Uterus (tissue), 4 donors: ENCODE results near the gene INO80. TPM values are rescaled to one million over a fixed set of nuclear protein-coding genes. Genes with fewer than 3 reads are reported as not detected.
A peak's percentile ranks its signal among the peaks of the same experiment; 100 is the strongest.

Source experiments
- DNase-seq, 2 donors: peaks; one replicate each; pipeline ENCODE4 v3.0.0-alpha.2; 2019 to 2020
- H3K27ac ChIP-seq, 2 donors: fragments of 200-600 bp; sonication (generic); 1 replicate in 1 of 2; 2 replicates in 1 of 2; pipeline ENCODE4 v1.5.1; 2016 to 2018
- H3K27me3 ChIP-seq, 2 donors: fragments of 200-600 bp; sonication (generic); one replicate each; pipeline ENCODE4 v1.5.1; 2018 to 2019; ENCODE audit warnings: control low read depth in 1 of 2
- H3K36me3 ChIP-seq, 2 donors: fragments of 200-600 bp; sonication (generic); one replicate each; pipeline ENCODE4 v1.5.1; 2019; ENCODE audit warnings: control low read depth in 1 of 2
- H3K4me1 ChIP-seq, 2 donors: fragments of 200-600 bp; sonication (generic); one replicate each; pipeline ENCODE4 v1.5.1; 2018 to 2019; ENCODE audit warnings: control low read depth in 1 of 2
- H3K4me3 ChIP-seq, 2 donors: fragments of 200-600 bp; sonication (generic); 1 replicate in 1 of 2; 2 replicates in 1 of 2; pipeline ENCODE4 v1.5.1; 2018 to 2019; ENCODE audit warnings: mild to moderate bottlenecking in 1 of 2
- H3K9me3 ChIP-seq, 2 donors: fragments of 200-600 bp; sonication (generic); one replicate each; pipeline ENCODE4 v1.5.1; 2019; ENCODE audit warnings: control low read depth in 1 of 2
- POLR2A ChIP-seq, 2 donors: fragments of 450-650 bp; IDR thresholded peaks; one replicate each; pipeline ENCODE4 v1.6.1; 2016; ENCODE audit warnings: antibody characterized with exemption in 2 of 2, mild to moderate bottlenecking in 1 of 2, moderate library complexity in 1 of 2
- intact Hi-C: fragments of 100-400 bp; cut with DNase I; formaldehyde crosslinking; loops from one replicate; pipeline ENCODE4 v1.15.1; 2023; ENCODE audit warnings: low total_unique reads
- total RNA-seq, 4 donors: library from RNA; depleted of rRNA in 3 of 4; stranded (reverse); fragments of >200 nt in 3 of 4; gene quantifications; one replicate each; pipeline versions ENCODE4 v1.1.0 to v1.2.4, GENCODE V29; 2014 to 2023
- TF ChIP-seq, protein P1 (sequence below), 4 experiments: fragments of 200-600 bp in 2 of 4; fragments of 450-650 bp in 2 of 4; sonication (generic) in 2 of 4; IDR thresholded peaks; one replicate each; pipeline ENCODE4 v1.5.1; 2016 to 2019; ENCODE audit warnings: antibody characterized with exemption in 4 of 4, mild to moderate bottlenecking in 2 of 4, moderate library complexity in 1 of 4
- donor health status: DM: yes; HTN: yes; CAD: no.

The INO80 gene
- total RNA-seq, 4 donors from 2014 or later = 28.7 to 33.3 (median 30.2) TPM

DNA sequence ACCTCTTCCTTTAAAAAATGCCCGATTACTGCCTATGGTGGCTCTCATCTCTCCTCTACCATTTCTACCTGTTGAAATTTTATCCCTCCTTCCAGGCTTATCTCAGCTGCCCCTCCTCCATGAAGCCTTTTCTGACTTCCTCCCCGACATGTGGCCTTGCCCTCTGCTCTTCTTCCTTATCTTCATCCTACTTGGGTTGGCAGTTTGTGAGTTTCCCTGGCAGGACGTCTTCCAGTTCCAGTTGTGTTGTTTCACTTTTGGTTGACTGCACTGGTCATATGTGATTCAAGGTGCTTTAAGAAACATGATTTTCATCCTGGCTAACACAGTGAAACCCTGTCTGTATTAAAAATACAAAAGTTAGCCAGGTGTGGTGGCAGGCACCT is 182.6 kb downstream of the INO80 start:
- Histone ChIP-seq H3K27ac (no peak overlapping the region), H3K36me3 (no peaks in the 10 kb centered on the region), H3K27me3 (peaks cover 21 to 30% of the 10 kb centered on the region in 2 donors), H3K4me1 (peaks cover 0 to 28% of the 10 kb centered on the region in 2 donors), H3K4me3 (no peak overlapping the region), H3K9me3 (no peaks in the 10 kb centered on the region)
- intact Hi-C loops = no loop called here
- no peak for TF ChIP-seq POLR2A (IDR thresholded peaks at IDR 0.05)
- TF ChIP-seq, protein P1, sequence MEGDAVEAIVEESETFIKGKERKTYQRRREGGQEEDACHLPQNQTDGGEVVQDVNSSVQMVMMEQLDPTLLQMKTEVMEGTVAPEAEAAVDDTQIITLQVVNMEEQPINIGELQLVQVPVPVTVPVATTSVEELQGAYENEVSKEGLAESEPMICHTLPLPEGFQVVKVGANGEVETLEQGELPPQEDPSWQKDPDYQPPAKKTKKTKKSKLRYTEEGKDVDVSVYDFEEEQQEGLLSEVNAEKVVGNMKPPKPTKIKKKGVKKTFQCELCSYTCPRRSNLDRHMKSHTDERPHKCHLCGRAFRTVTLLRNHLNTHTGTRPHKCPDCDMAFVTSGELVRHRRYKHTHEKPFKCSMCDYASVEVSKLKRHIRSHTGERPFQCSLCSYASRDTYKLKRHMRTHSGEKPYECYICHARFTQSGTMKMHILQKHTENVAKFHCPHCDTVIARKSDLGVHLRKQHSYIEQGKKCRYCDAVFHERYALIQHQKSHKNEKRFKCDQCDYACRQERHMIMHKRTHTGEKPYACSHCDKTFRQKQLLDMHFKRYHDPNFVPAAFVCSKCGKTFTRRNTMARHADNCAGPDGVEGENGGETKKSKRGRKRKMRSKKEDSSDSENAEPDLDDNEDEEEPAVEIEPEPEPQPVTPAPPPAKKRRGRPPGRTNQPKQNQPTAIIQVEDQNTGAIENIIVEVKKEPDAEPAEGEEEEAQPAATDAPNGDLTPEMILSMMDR (IDR thresholded peaks at IDR 0.05) = no peak
- DNase-seq = no peak

GRCh38 chr15:40932649-40933516 is 183.2 kb downstream of the INO80 start:
- no peak for DNase-seq
- Histone ChIP-seq H3K36me3 (no peaks in the 10 kb centered on the region), H3K27me3 (peaks cover 21 to 35% of the 10 kb centered on the region in 2 donors), H3K4me3 (no peak overlapping the region), H3K9me3 (no peaks in the 10 kb centered on the region), H3K27ac (peak overlapping the region in 1 of 2 donors; percentile 56), H3K4me1 (peaks cover 0 to 34% of the 10 kb centered on the region in 2 donors)
- TF ChIP-seq POLR2A (IDR thresholded peaks at IDR 0.05) = no peak
- TF ChIP-seq, protein P1 (IDR thresholded peaks at IDR 0.05) = no peak
- intact Hi-C loops = no loop called here

DNA sequence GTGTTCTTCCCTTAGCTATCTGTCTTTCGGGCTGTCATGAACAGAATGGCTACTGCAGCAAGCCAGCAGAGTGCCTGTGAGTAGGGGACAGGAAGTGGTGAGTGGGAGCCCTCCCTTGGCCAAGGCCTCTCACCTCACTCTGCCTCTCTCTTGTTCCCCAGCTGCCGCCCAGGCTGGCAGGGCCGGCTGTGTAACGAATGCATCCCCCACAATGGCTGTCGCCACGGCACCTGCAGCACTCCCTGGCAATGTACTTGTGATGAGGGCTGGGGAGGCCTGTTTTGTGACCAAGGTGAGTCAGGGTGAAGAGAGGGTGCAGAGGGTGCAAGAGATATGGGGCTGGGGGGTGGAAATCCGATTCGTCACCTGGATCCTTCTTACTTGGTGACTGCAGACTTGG is 183.9 kb downstream of the INO80 start:
- Histone ChIP-seq H3K27ac (peak overlapping the region in 1 of 2 donors; percentile 56), H3K36me3 (no peaks in the 10 kb centered on the region), H3K9me3 (no peaks in the 10 kb centered on the region), H3K4me1 (peaks cover 0 to 35% of the 10 kb centered on the region in 2 donors), H3K4me3 (peak overlapping the region in 1 of 2 donors; percentile 41), H3K27me3 (peaks cover 21 to 37% of the 10 kb centered on the region in 2 donors)
- DNase-seq = no peak
- no peak for TF ChIP-seq POLR2A (IDR thresholded peaks at IDR 0.05)
- TF ChIP-seq, protein P1 (IDR thresholded peaks at IDR 0.05) = no peak
- intact Hi-C loops = no loop called here

DNA sequence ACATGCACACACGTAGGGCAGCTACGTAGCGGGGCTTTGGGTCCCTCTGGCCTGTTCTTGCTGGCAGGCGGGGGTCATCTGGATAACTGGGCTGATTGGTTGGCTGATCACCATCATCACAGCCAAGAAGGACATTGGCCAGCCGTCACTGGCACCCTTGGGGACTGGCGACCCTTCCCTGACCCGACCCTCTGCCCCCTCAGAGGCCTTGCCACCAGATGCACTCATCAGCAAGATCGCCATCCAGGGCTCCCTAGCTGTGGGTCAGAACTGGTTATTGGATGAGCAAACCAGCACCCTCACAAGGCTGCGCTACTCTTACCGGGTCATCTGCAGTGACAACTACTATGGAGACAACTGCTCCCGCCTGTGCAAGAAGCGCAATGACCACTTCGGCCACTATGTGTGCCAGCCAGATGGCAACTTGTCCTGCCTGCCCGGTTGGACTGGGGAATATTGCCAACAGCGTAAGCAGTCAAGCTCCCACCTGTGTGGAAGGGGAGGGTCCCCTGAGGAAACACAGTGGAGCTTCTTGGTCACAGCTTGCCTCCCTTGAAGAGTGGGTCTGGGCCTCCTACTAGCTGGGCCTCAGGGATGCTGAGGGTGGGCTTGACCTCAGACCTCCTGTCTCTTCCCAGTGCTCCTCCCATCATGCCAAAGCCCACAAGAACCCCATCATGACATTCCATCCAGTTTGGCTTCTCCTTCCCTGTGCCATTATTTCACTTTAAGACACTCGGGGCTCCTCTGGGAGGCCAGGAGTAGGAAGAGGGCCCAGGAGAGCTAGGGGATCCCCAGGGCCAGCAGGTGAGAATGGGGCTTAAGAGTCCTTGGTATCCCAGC is 184.6 kb downstream of the INO80 start:
- intact Hi-C loops = no loop called here
- Histone ChIP-seq H3K9me3 (no peaks in the 10 kb centered on the region), H3K27ac (peak overlapping the region in 1 of 2 donors; percentile 56), H3K27me3 (peaks cover 21 to 37% of the 10 kb centered on the region in 2 donors), H3K36me3 (no peaks in the 10 kb centered on the region), H3K4me1 (peaks cover 0 to 35% of the 10 kb centered on the region in 2 donors), H3K4me3 (peak overlapping the region; percentile 29 to 41)
- no peak for DNase-seq
- no peak for TF ChIP-seq POLR2A (IDR thresholded peaks at IDR 0.05)
- TF ChIP-seq, protein P1 (IDR thresholded peaks at IDR 0.05) = no peak
